Heart left ventricle (tissue), 16 donors: ENCODE measurements around the gene ABL1. TPM values are rescaled to one million over a fixed set of nuclear protein-coding genes. Genes with fewer than 3 reads are reported as not detected.

ENCODE experiments used
- ATAC-seq, 4 donors: fragments of 200-7000 bp; cut with Tn5 transposase; one replicate each; pipeline ENCODE4 v1.9.1; 2020 to 2022; ENCODE audit warnings: moderate library complexity in 4 of 4, mild to moderate bottlenecking in 3 of 4, moderate number of reproducible peaks in 1 of 4
- DNase-seq, 5 donors: peaks; one replicate each; pipeline ENCODE4 v3.0.0-alpha.2; 2020
- H3K27ac ChIP-seq, 12 donors: fragments of 200-600 bp; sonication (generic) in 4 of 12; one replicate each; pipeline versions ENCODE4 v1.5.0 to v1.8.0; 2016 to 2022; ENCODE audit warnings: mild to moderate bottlenecking in 2 of 12
- H3K27me3 ChIP-seq, 9 donors: fragments of 200-600 bp; sonication (generic) in 2 of 9; one replicate each; pipeline versions ENCODE4 v1.5.1 to v1.8.0; 2016 to 2022; ENCODE audit warnings: mild to moderate bottlenecking in 3 of 9
- H3K36me3 ChIP-seq, 9 donors: fragments of 200-600 bp; sonication (generic) in 2 of 9; one replicate each; pipeline versions ENCODE4 v1.5.0 to v1.8.0; 2018 to 2022; ENCODE audit warnings: mild to moderate bottlenecking in 2 of 9
- H3K4me1 ChIP-seq, 12 donors: fragments of 200-600 bp; sonication (generic) in 4 of 12; one replicate each; pipeline versions ENCODE4 v1.5.0 to v1.8.0; 2016 to 2022; ENCODE audit warnings: mild to moderate bottlenecking in 3 of 12
- H3K4me3 ChIP-seq, 12 donors: fragments of 200-600 bp; sonication (generic) in 4 of 12; one replicate each; pipeline versions ENCODE4 v1.5.0 to v1.8.0; 2017 to 2022; ENCODE audit warnings: mild to moderate bottlenecking in 9 of 12, moderate library complexity in 4 of 12
- H3K9me3 ChIP-seq, 12 donors: fragments of 200-600 bp; sonication (generic) in 4 of 12; one replicate each; pipeline versions ENCODE4 v1.5.0 to v1.8.0; 2016 to 2022; ENCODE audit warnings: mild to moderate bottlenecking in 1 of 12
- POLR2A ChIP-seq, 2 donors: fragments of 450-650 bp; IDR thresholded peaks; one replicate each; pipeline ENCODE4 v1.6.1; 2017; ENCODE audit warnings: antibody characterized with exemption in 2 of 2, mild to moderate bottlenecking in 2 of 2, moderate library complexity in 2 of 2
- WGBS, 4 donors: extraction: QIAGEN DNeasy Blood & Tissue Kit in 2 of 4; methylation state at CpG; one replicate each; pipeline versions ENCODE4 v1.1.5 to v1.1.7; 2013 to 2018; 5-methylcytosine and 5-hydroxymethylcytosine counted together
- intact Hi-C, 10 donors: fragments of 100-400 bp; cut with DNase I; formaldehyde crosslinking; loops; one replicate each; pipeline versions ENCODE4 v1.11.1 to v1.14.2; 2022
- polyA plus RNA-seq, 2 donors: library from polyadenylated mRNA; stranded (reverse); fragments of 200-250 nt; gene quantifications; one replicate each; pipeline ENCODE4 v1.2.3, GENCODE V29; 2013
- total RNA-seq, 9 donors: library from RNA; depleted of rRNA in 2 of 9; stranded (reverse); fragments of >200 nt in 2 of 9; fragmentation: NEBNext Ultra II Directional in 3 of 9; extraction: Animal tissue kit (Norgen Biotek cat#: 25700) in 3 of 9; gene quantifications; one replicate each; pipeline versions ENCODE4 v1.1.0 to v1.2.4, GENCODE V29; 2016 to 2023
- TF ChIP-seq, protein P1 (sequence below), 12 donors: fragments of 200-600 bp; sonication (generic) in 4 of 12; IDR thresholded peaks; one replicate each; pipeline versions ENCODE4 v1.5.0 to v1.8.0; 2018 to 2022; ENCODE audit warnings: antibody characterized with exemption in 12 of 12, mild to moderate bottlenecking in 5 of 12
- donor health status: ischemic (EF 13 %, LVEDD 7.1; RV severe dilation, severe dysfunction).
- donor health status: healthy with polysubstance abuse.
- donor health status: DM: no; HTN: yes; CAD: no.
- donor health status: DM: no; HTN: no; CAD: no.
- donor health status: ischemic (EF 25% LVEDD 6.9; RV normal size, moderate dysfunction).
- donor health status: ischemic (EF 25% LVEDD 5.7; RV mildly dilated, moderate dysfunction).
- donor health status: healthy.
- donor health status: DM: yes; HTN: yes; CAD: no.
- donor health status: ischemic (EF 35%, LVEDD 5.7; RV mildly dilated, moderate dysfunction).
- donor health status: nonischemic (EF 11% LVEDD 7.7; RV severe dilation, severe dysfunction).
- donor health status: DM: yes; HTN: yes; CAD: no.
- donor health status: PGD.
- donor health status: ischemic (EF 29% LVEDD 5.4; RV normal size, mild dysfunction).
- donor health status: nonischemic (EF 23%, LVEDD 6.1; RV moderate dilation, normal function).

ABL1 gene
- total and polyA plus RNA-seq, 11 donors, result 13.2 to 49.8 (median 33.8) TPM

GRCh38 chr9:130917168-130917960 is 82.3 kb downstream of the ABL1 start:
- Histone ChIP-seq H3K9me3 (no peaks in the 10 kb centered on the region), H3K27me3 (peaks cover 0 to 34% (median 0%) of the 10 kb centered on the region in 9 donors), H3K27ac (no peak overlapping the region), H3K4me3 (no peak overlapping the region), H3K4me1 (peaks cover 0 to 5% (median 0%) of the 10 kb centered on the region in 12 donors), H3K36me3 (no peaks in the 10 kb centered on the region)
- TF ChIP-seq POLR2A (IDR thresholded peaks at IDR 0.05), result no peak
- TF ChIP-seq, protein P1, sequence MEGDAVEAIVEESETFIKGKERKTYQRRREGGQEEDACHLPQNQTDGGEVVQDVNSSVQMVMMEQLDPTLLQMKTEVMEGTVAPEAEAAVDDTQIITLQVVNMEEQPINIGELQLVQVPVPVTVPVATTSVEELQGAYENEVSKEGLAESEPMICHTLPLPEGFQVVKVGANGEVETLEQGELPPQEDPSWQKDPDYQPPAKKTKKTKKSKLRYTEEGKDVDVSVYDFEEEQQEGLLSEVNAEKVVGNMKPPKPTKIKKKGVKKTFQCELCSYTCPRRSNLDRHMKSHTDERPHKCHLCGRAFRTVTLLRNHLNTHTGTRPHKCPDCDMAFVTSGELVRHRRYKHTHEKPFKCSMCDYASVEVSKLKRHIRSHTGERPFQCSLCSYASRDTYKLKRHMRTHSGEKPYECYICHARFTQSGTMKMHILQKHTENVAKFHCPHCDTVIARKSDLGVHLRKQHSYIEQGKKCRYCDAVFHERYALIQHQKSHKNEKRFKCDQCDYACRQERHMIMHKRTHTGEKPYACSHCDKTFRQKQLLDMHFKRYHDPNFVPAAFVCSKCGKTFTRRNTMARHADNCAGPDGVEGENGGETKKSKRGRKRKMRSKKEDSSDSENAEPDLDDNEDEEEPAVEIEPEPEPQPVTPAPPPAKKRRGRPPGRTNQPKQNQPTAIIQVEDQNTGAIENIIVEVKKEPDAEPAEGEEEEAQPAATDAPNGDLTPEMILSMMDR (IDR thresholded peaks at IDR 0.05), result no peak
- ATAC-seq (no peak), DNase-seq (no peak)
- intact Hi-C loops, result no loop called here
- WGBS, 4 donors, result 68 to 82% (median 79%) methylated on average over 25 to 34 of the region's 34 CpGs

DNA sequence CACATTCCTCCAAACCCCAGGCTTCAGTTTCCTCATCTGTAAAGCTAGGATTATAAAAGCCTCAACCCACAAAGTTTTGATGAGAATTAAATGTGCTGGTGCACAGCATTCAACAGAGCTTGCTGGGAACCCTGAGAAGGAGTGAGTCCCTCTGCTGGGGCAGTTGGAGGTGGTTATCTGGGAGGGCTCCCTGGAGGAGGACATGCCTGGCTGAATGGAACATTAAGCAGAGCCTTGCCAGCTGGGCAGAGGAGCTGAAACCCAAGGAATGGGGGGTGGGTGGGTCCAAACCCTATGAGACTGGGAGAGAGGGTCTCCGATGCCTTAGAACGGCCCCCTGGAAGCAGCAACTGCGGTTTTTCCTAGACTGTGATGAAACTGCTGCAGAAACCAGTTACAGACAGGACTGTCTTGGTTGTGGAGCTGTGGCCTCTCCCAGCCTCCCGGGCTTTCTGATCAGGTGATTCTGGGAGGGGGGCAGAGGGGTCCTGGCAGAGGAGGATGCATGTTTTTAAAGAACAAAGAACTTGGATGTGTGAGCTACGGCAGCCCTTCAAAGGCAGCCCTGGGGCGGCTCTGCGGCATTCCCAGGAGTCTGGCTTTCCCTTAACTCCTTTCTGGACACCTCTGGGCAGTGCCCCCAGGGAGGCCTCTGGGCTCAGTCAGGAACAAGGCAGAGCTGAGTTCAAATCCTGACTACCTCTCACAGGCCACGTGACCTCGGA is 83.2 kb downstream of the ABL1 start:
- intact Hi-C loops, result no loop called here
- Histone ChIP-seq H3K27ac (no peak overlapping the region), H3K4me1 (peaks cover 0 to 5% (median 0%) of the 10 kb centered on the region in 12 donors), H3K9me3 (no peaks in the 10 kb centered on the region), H3K27me3 (peaks cover 0 to 34% (median 0%) of the 10 kb centered on the region in 9 donors), H3K4me3 (no peak overlapping the region), H3K36me3 (no peaks in the 10 kb centered on the region)
- DNase-seq, result no peak
- ATAC-seq, result no peak
- WGBS, 4 donors, result 68 to 73% (median 72%) methylated on average over 9 of the region's 9 CpGs
- TF ChIP-seq POLR2A (IDR thresholded peaks at IDR 0.05), result no peak
- TF ChIP-seq, protein P1 (IDR thresholded peaks at IDR 0.05), result no peak

DNA sequence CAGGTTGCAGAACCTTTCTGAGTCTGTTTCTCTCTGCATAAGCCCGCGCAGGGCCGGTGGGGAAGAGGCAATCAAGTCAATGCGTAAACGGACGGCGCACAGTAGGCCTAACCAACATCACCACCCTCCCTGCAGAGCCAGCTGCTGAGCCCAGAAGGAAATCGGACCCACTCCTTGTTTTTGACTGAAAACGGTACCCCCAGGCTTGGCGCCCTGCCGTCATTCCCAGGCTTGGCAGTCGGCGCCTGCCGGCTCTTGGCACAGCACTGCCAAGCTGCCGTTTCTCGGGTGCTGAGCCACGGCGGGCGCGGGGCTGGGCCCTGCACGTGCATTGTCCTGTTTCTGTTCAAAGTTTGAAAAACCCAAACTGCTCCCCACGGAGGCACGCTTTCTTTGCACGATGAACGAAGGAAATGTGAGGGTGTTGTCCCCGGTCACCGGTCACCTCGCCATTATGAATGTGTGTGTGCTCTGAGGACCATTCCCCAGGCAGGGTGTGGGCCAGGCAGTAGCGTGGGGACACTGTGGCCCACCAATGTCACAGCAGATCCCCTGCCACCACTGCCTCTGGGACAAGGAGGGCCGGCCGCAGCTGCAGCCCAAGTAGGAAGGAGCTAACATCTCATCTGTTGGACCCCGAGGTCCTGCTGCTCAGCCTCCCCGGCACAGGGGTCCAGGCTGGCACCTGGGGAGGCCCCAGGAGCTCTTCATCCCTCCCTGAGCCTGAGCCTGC is 83.9 kb downstream of the ABL1 start:
- Histone ChIP-seq H3K9me3 (no peaks in the 10 kb centered on the region), H3K27ac (no peak overlapping the region), H3K27me3 (peaks cover 0 to 33% (median 0%) of the 10 kb centered on the region in 9 donors), H3K4me3 (no peak overlapping the region), H3K4me1 (peaks cover 0 to 5% (median 0%) of the 10 kb centered on the region in 12 donors), H3K36me3 (no peaks in the 10 kb centered on the region)
- ATAC-seq (peak in 2 of 4 donors; percentile 49 to 60), DNase-seq (no peak)
- WGBS, 4 donors, result 70 to 79% (median 73%) methylated on average over 31 to 33 of the region's 33 CpGs
- intact Hi-C loops, result no loop called here
- TF ChIP-seq, protein P1 (IDR thresholded peaks at IDR 0.05), result no peak
- no peak for TF ChIP-seq POLR2A (IDR thresholded peaks at IDR 0.05)
